Skeletal muscle satellite cell (primary cell): Measurements from ENCODE around the gene IYD.
"Not testable (repeated sequence)": the region's sequence is repeated elsewhere in the genome, so short reads cannot be mapped to it uniquely, and the experiment has no call there.

Experiments
- H3K27me3 ChIP-seq: 2 replicates; pipeline ENCODE4 v1.7.0; 2013; ENCODE audit warnings: low read length; ENCODE audit not compliant: control insufficient read depth, insufficient read depth
- H3K36me3 ChIP-seq: 2 replicates; pipeline ENCODE4 v1.7.0; 2013; ENCODE audit warnings: mild to moderate bottlenecking, control low read depth, low read length; ENCODE audit not compliant: insufficient read depth
- H3K4me1 ChIP-seq: 2 replicates; pipeline ENCODE4 v1.7.0; 2013; ENCODE audit warnings: low read length; ENCODE audit not compliant: control insufficient read depth, insufficient read depth
- H3K4me2 ChIP-seq: 2 replicates; pipeline ENCODE4 v1.7.0; 2013; ENCODE audit warnings: mild to moderate bottlenecking, low read length
- H3K4me3 ChIP-seq: 2 replicates; pipeline ENCODE4 v1.7.0; 2013; ENCODE audit warnings: low read length
- H3K9ac ChIP-seq: 2 replicates; pipeline ENCODE4 v1.7.0; 2013; ENCODE audit warnings: mild to moderate bottlenecking, low read depth, low read length, moderate library complexity
- H3K9me3 ChIP-seq: replicated peaks from 2 replicates; pipeline ENCODE4 v1.7.0; 2013; ENCODE audit warnings: mild to moderate bottlenecking, control low read depth, low read length
- small RNA-seq: library from RNA; depleted of rRNA; stranded (forward); fragments of <200 nt; gene quantifications from one replicate; pipeline ENCODE3, GENCODE V24; 2012

IYD gene

GRCh38 chr6:150445486-150445885 is 76.7 kb downstream of the IYD start:
- no peaks in the 10 kb centered on the region for H3K36me3 ChIP-seq

GRCh38 chr6:150448221-150448620 is 79.4 kb downstream of the IYD start:
- Histone ChIP-seq H3K36me3 (no peaks in the 10 kb centered on the region), H3K4me1 (no peaks in the 10 kb centered on the region), H3K27me3 (peaks cover 4% of the 10 kb centered on the region), H3K9me3 (no peaks in the 10 kb centered on the region), H3K4me2 (no peak overlapping the region), H3K4me3 (no peak overlapping the region), H3K9ac (no peak overlapping the region)

More at GRCh38 chr6:150445486-150445885, 76.7 kb downstream of the IYD start:
- Histone ChIP-seq H3K9me3 (no peaks in the 10 kb centered on the region), H3K4me2 (no peak overlapping the region), H3K4me3 (no peak overlapping the region), H3K4me1 (no peaks in the 10 kb centered on the region), H3K9ac (no peak overlapping the region), H3K27me3 (peaks cover 4% of the 10 kb centered on the region)

GRCh38 chr6:150449055-150449454 is 80.2 kb downstream of the IYD start:
- H3K4me3 ChIP-seq, result not testable (repeated sequence)

GRCh38 chr6:150450918-150451317 is 82.1 kb downstream of the IYD start:
- H3K27me3 ChIP-seq, result no peaks in the 10 kb centered on the region
- H3K4me3 ChIP-seq, result no peak overlapping the region
- no peaks in the 10 kb centered on the region for H3K9me3 ChIP-seq
- no peak overlapping the region for H3K4me2 ChIP-seq
- H3K36me3 ChIP-seq, result no peaks in the 10 kb centered on the region
- no peaks in the 10 kb centered on the region for H3K4me1 ChIP-seq
- H3K9ac ChIP-seq, result no peak overlapping the region

More at GRCh38 chr6:150449055-150449454, 80.2 kb downstream of the IYD start:
- not testable (repeated sequence) for H3K4me2 ChIP-seq, H3K36me3 ChIP-seq, H3K9me3 ChIP-seq, H3K27me3 ChIP-seq, H3K9ac ChIP-seq, H3K4me1 ChIP-seq

- Histone ChIP-seq H3K4me2 (no peak overlapping the region), H3K4me3 (no peak overlapping the region), H3K9me3 (no peaks in the 10 kb centered on the region), H3K9ac (no peak overlapping the region), H3K36me3 (no peaks in the 10 kb centered on the region), H3K27me3 (no peaks in the 10 kb centered on the region), H3K4me1 (no peaks in the 10 kb centered on the region)
Measured at GRCh38 chr6:150451807-150452427, 83.1 kb downstream of the IYD start.

GRCh38 chr6:150452428-150453243 is 83.8 kb downstream of the IYD start:
- Histone ChIP-seq H3K4me1 (no peaks in the 10 kb centered on the region), H3K27me3 (no peaks in the 10 kb centered on the region), H3K36me3 (no peaks in the 10 kb centered on the region)

GRCh38 chr6:150453357-150453756 is 84.5 kb downstream of the IYD start:
- Histone ChIP-seq H3K27me3 (no peaks in the 10 kb centered on the region), H3K36me3 (no peaks in the 10 kb centered on the region), H3K4me1 (no peaks in the 10 kb centered on the region), H3K4me2 (no peak overlapping the region), H3K9me3 (no peaks in the 10 kb centered on the region), H3K9ac (no peak overlapping the region), H3K4me3 (no peak overlapping the region)

More at GRCh38 chr6:150452428-150453243, 83.8 kb downstream of the IYD start:
- H3K9ac ChIP-seq, result no peak overlapping the region
- no peak overlapping the region for H3K4me2 ChIP-seq
- no peaks in the 10 kb centered on the region for H3K9me3 ChIP-seq
- no peak overlapping the region for H3K4me3 ChIP-seq

Small RNA genes lying within 50 kb of the gene (small RNA-seq; reads per million reads assigned to genes)
- 0.42 reads per million for gene RNU4-7P
